HepG2 (cell line): ENCODE data around the gene SMC1B. TPM values are rescaled to one million over a fixed set of nuclear protein-coding genes. Genes with fewer than 3 reads are reported as not detected.

Source experiments
- ATAC-seq: fragments of 200-7000 bp; cut with Tn5 transposase; 3 replicates; pipeline ENCODE4 v1.9.1; 2020; ENCODE audit warnings: mild to moderate bottlenecking, moderate library complexity
- BruUV-seq: library from RNA; stranded (reverse); fragments of 400-500 nt; replicated peaks from 2 replicates; lab custom pipeline; 2021; lab: Mats Ljungman, UMichigan
- CTCF ChIA-PET: fragments of 300-600 bp; formaldehyde crosslinking; extraction: SDS; loops from one replicate; lab custom pipeline; 2021; ENCODE audit warnings: low total read pairs, inconsistent platforms, low intra/inter-chr PET ratio; lab: Yijun Ruan, JAX
- POLR2A ChIA-PET: fragments of 350-600 bp; sonication (Branson Sonifier 250); formaldehyde crosslinking; loops from one replicate; lab custom pipeline; 2020; ENCODE audit warnings: antibody characterized with exemption, inconsistent platforms; lab: Yijun Ruan, JAX
- DNase-seq: peaks from one replicate; pipeline ENCODE4 v3.0.0-alpha.2; 2015; ENCODE audit warnings: low spot score
- FAIRE-seq: peaks from 3 replicates; lab custom pipeline; 2011; peaks lifted over from hg19 to GRCh38; lab: Jason Lieb, UNC
- H2AFZ ChIP-seq: one replicate; pipeline ENCODE4 v1.6.1; 2011; ENCODE audit warnings: low read length, inconsistent platforms
- H3K27ac ChIP-seq: fragments of 300-600 bp; 3 replicates; pipeline ENCODE4 v1.8.0; 2011; ENCODE audit warnings: mixed run types, mild to moderate bottlenecking, mixed read lengths, low read length, inconsistent platforms; ENCODE audit not compliant: insufficient read depth; ENCODE audit errors: extremely low read length
- H3K27me3 ChIP-seq, 2 experiments: fragments of 200-600 bp in 1 of 2; 2 replicates in 1 of 2; 3 replicates in 1 of 2; pipeline versions ENCODE4 v1.6.0 to v1.8.0; 2011; ENCODE audit warnings: low read length in 2 of 2, mild to moderate bottlenecking in 2 of 2, moderate library complexity in 2 of 2, inconsistent platforms in 1 of 2; ENCODE audit not compliant: insufficient read depth in 2 of 2, control insufficient read depth in 1 of 2
- H3K36me3 ChIP-seq, 2 experiments: fragments of 200-600 bp in 1 of 2; replicated peaks in 1 of 2; 2 replicates in 1 of 2; 3 replicates in 1 of 2; pipeline versions ENCODE4 v1.5.1 to v1.8.0; 2011; ENCODE audit warnings: low read length in 2 of 2, inconsistent platforms in 1 of 2; ENCODE audit not compliant: insufficient read depth in 2 of 2, control insufficient read depth in 1 of 2
- H3K4me1 ChIP-seq: 2 replicates; pipeline ENCODE4 v1.5.1; 2012; ENCODE audit warnings: low read length, inconsistent platforms; ENCODE audit not compliant: insufficient read depth
- H3K4me2 ChIP-seq: 2 replicates; pipeline ENCODE4 v1.6.0; 2011; ENCODE audit warnings: low read depth, low read length, inconsistent platforms
- H3K4me3 ChIP-seq, 3 experiments: fragments of 200-600 bp in 1 of 3; sonication (generic), shearing (Covaris generic) in 1 of 3; replicated peaks in 1 of 3; 2 replicates each; pipeline ENCODE4 v1.5.1; 2011 to 2016; ENCODE audit warnings: low read length in 3 of 3, inconsistent platforms in 2 of 3, low read depth in 2 of 3, mild to moderate bottlenecking in 2 of 3, control low read depth in 1 of 3, mixed read lengths in 1 of 3; ENCODE audit not compliant: insufficient read depth in 1 of 3
- H3K79me2 ChIP-seq: one replicate; pipeline ENCODE4 v1.6.1; 2011; ENCODE audit warnings: low read length, inconsistent platforms; ENCODE audit not compliant: insufficient read depth
- H3K9ac ChIP-seq: 2 replicates; pipeline ENCODE4 v1.6.0; 2011; ENCODE audit warnings: mild to moderate bottlenecking, low read depth, low read length, inconsistent platforms; ENCODE audit not compliant: insufficient read depth
- H3K9me3 ChIP-seq: 2 replicates; pipeline ENCODE4 v1.5.1; 2012; ENCODE audit warnings: mild to moderate bottlenecking, low read length
- H4K20me1 ChIP-seq: 2 replicates; pipeline ENCODE4 v1.6.0; 2011; ENCODE audit warnings: inconsistent platforms, mild to moderate bottlenecking, low read length, moderate library complexity; ENCODE audit not compliant: insufficient read depth
- NR0B2 ChIP-seq: sonication (generic); formaldehyde crosslinking; IDR thresholded peaks from 2 replicates; pipeline ENCODE4 v1.4.0; 2020; ENCODE audit warnings: mild to moderate bottlenecking, missing genetic modification reagents
- SMARCC2 ChIP-seq: fragments of 450-650 bp; IDR thresholded peaks from 2 replicates; pipeline ENCODE4 v1.6.1; 2017; ENCODE audit warnings: antibody characterized with exemption, mild to moderate bottlenecking
- ZNF510 ChIP-seq: sonication (generic); formaldehyde crosslinking; IDR thresholded peaks from 2 replicates; pipeline ENCODE4 v1.4.0; 2020; ENCODE audit warnings: low read depth, mild to moderate bottlenecking, missing genetic modification reagents
- ZNF576 ChIP-seq: sonication (generic); formaldehyde crosslinking; IDR thresholded peaks from 2 replicates; pipeline ENCODE4 v1.4.0; 2020; ENCODE audit warnings: mild to moderate bottlenecking, missing genetic modification reagents
- ZNF747 ChIP-seq: sonication (generic); formaldehyde crosslinking; IDR thresholded peaks from 2 replicates; pipeline ENCODE4 v1.8.1; 2023; ENCODE audit warnings: missing genetic modification reagents, mild to moderate bottlenecking, borderline replicate concordance
- WGBS: methylation state at CpG from one replicate; pipeline ENCODE4 v1.1.6; 2017; ENCODE audit warnings: low lambda C conversion rate; 5-methylcytosine and 5-hydroxymethylcytosine counted together
- in situ Hi-C: cut with HindIII; loops from 2 replicates; pipeline ENCODE4 v1.10.0; 2017; ENCODE audit warnings: low pct_unique_long_range_greater_than_20kb; ENCODE audit not compliant: extremely low pct_ligation_motif_present
- intact Hi-C: fragments of 100-400 bp; cut with micrococcal nuclease; formaldehyde crosslinking; loops from one replicate; pipeline ENCODE4 v1.10.0; 2022; ENCODE audit not compliant: unreplicated experiment
- polyA plus RNA-seq, 8 experiments: library from polyadenylated mRNA; depleted of rRNA in 3 of 8; stranded (reverse) in 7 of 8; unstranded in 1 of 8; fragments of >200 nt; fragmentation: Illumina TruSeq in 4 of 8; extraction: Trizol in 4 of 8; gene quantifications; 2 replicates each; pipeline versions ENCODE4 v1.2.1 to v1.2.3, GENCODE V29; 2011 to 2016; ENCODE audit warnings: low read depth in 4 of 8, missing spikeins in 1 of 8, mixed read lengths in 1 of 8; ENCODE audit not compliant: insufficient read depth in 1 of 8
- total RNA-seq, 5 experiments: library from RNA; depleted of rRNA; stranded (reverse); fragments of >200 nt; fragmentation: Illumina TruSeq; extraction: Trizol; gene quantifications; 2 replicates each; pipeline ENCODE4 v1.2.3, GENCODE V29; 2016; ENCODE audit warnings: low read depth in 1 of 5
- TF ChIP-seq, protein P1 (sequence below): sonication (generic); formaldehyde crosslinking; IDR thresholded peaks from 2 replicates; pipeline ENCODE4 v1.8.1; 2022; ENCODE audit warnings: low read depth, mild to moderate bottlenecking, missing genetic modification reagents
- TF ChIP-seq, protein P2 (sequence below): sonication (generic); formaldehyde crosslinking; IDR thresholded peaks from 2 replicates; pipeline ENCODE4 v1.4.0; 2020; ENCODE audit warnings: missing genetic modification reagents
- TF ChIP-seq, protein P3 (sequence below): sonication (generic); formaldehyde crosslinking; IDR thresholded peaks from 2 replicates; pipeline ENCODE4 v1.4.0; 2020; ENCODE audit warnings: mild to moderate bottlenecking, missing genetic modification reagents

SMC1B gene
- total and polyA plus RNA-seq, 2 of the 13 experiments (the other 11 are each of a cell fraction or from before 2014, with no cell fraction given) = not detected

DNA sequence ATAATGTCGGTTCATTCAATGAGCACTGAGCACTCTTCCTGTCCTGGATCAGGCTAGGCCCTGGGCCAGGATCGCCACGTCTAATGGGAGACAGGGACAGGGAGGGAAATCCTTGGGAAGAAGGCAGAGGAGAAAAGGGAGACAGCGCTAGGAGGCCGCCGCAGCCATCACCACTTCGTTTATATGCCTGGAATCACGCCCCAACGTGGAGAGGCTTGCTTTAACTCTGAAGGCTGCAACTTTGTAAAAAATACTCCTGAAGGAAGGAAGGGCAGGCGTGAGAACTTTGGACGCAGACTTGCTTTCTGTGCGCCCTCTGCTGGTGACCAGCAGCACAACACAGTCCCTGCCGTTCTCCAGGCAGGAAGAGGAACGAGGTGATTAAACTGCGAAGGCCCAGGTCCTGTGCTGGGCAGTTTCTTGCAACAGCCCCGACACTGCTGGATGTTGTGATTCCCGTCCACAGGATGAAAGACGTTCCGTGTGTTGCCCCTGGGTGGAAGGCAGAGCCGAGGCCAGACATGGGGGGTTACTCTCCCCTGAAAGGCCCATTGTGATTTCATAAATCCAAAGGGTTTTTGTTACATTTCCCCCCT, 22.2 kb upstream of the SMC1B start (continued):
- TF ChIP-seq ZNF510 (CRISPR knock-in tag) = 0 out of 2 replicates have a peak, but pooled peaks have one; percentile 59
- TF ChIP-seq ZNF747 (CRISPR knock-in tag) = peak; percentile 70; the same call in 1 of the 2 replicates

- Histone ChIP-seq H4K20me1 (no peaks in the 10 kb centered on the region), H3K9me3 (no peaks in the 10 kb centered on the region), H3K79me2 (no peaks in the 10 kb centered on the region), H2AFZ (no peak overlapping the region), H3K4me3 (no peak overlapping the region), H3K4me2 (peak overlapping the region; percentile 93), H3K9ac (no peak overlapping the region; the same call in 1 of the 2 replicates), H3K36me3 (no peaks in the 10 kb centered on the region), H3K4me1 (peaks cover 34% of the 10 kb centered on the region), H3K27ac (no peak overlapping the region), H3K27me3 (peaks cover 3 to 6% of the 10 kb centered on the region in 2 experiments; a peak in 4 of 5 replicates)
- FAIRE-seq (no peak), ATAC-seq (no peak), DNase-seq (no peak)
- in situ Hi-C loops (loop anchor here (5.0 kb wide), 1 partner anchor 168 kb away; no protein-coding TSS in a partner anchor), intact Hi-C loops (loop anchor here (1.0 kb wide), 1 partner anchor 166 kb away; no protein-coding TSS in a partner anchor)
- ChIA-PET CTCF (interaction anchor here (1.6 to 2.5 kb wide), 3 partner anchors 119 to 166 kb away, joined by 7 to 22 read pairs (median 8); partner anchors contain the start of gene UPK3A), POLR2A (no interaction called here)
- no TSS peak for BruUV-seq
- TF ChIP-seq, protein P1, sequence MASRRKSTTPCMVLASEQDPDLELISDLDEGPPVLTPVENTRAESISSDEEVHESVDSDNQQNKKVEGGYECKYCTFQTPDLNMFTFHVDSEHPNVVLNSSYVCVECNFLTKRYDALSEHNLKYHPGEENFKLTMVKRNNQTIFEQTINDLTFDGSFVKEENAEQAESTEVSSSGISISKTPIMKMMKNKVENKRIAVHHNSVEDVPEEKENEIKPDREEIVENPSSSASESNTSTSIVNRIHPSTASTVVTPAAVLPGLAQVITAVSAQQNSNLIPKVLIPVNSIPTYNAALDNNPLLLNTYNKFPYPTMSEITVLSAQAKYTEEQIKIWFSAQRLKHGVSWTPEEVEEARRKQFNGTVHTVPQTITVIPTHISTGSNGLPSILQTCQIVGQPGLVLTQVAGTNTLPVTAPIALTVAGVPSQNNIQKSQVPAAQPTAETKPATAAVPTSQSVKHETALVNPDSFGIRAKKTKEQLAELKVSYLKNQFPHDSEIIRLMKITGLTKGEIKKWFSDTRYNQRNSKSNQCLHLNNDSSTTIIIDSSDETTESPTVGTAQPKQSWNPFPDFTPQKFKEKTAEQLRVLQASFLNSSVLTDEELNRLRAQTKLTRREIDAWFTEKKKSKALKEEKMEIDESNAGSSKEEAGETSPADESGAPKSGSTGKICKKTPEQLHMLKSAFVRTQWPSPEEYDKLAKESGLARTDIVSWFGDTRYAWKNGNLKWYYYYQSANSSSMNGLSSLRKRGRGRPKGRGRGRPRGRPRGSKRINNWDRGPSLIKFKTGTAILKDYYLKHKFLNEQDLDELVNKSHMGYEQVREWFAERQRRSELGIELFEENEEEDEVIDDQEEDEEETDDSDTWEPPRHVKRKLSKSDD (CRISPR knock-in tag) = no peak
- TF ChIP-seq NR0B2 (CRISPR knock-in tag) = no peak
- TF ChIP-seq, protein P2, sequence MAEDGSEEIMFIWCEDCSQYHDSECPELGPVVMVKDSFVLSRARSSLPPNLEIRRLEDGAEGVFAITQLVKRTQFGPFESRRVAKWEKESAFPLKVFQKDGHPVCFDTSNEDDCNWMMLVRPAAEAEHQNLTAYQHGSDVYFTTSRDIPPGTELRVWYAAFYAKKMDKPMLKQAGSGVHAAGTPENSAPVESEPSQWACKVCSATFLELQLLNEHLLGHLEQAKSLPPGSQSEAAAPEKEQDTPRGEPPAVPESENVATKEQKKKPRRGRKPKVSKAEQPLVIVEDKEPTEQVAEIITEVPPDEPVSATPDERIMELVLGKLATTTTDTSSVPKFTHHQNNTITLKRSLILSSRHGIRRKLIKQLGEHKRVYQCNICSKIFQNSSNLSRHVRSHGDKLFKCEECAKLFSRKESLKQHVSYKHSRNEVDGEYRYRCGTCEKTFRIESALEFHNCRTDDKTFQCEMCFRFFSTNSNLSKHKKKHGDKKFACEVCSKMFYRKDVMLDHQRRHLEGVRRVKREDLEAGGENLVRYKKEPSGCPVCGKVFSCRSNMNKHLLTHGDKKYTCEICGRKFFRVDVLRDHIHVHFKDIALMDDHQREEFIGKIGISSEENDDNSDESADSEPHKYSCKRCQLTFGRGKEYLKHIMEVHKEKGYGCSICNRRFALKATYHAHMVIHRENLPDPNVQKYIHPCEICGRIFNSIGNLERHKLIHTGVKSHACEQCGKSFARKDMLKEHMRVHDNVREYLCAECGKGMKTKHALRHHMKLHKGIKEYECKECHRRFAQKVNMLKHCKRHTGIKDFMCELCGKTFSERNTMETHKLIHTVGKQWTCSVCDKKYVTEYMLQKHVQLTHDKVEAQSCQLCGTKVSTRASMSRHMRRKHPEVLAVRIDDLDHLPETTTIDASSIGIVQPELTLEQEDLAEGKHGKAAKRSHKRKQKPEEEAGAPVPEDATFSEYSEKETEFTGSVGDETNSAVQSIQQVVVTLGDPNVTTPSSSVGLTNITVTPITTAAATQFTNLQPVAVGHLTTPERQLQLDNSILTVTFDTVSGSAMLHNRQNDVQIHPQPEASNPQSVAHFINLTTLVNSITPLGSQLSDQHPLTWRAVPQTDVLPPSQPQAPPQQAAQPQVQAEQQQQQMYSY (CRISPR knock-in tag) = no peak
- TF ChIP-seq ZNF576 (CRISPR knock-in tag) = no peak
- TF ChIP-seq SMARCC2 = no peak
- TF ChIP-seq, protein P3, sequence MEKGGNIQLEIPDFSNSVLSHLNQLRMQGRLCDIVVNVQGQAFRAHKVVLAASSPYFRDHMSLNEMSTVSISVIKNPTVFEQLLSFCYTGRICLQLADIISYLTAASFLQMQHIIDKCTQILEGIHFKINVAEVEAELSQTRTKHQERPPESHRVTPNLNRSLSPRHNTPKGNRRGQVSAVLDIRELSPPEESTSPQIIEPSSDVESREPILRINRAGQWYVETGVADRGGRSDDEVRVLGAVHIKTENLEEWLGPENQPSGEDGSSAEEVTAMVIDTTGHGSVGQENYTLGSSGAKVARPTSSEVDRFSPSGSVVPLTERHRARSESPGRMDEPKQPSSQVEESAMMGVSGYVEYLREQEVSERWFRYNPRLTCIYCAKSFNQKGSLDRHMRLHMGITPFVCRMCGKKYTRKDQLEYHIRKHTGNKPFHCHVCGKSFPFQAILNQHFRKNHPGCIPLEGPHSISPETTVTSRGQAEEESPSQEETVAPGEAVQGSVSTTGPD (CRISPR knock-in tag) = no peak
- WGBS = 82% methylated on average over 6 of the region's 6 CpGs
These were observed 21.6 kb upstream of the SMC1B start for GRCh38 chr22:45434981-45435380.
